ENCODE results near the gene BTBD16. TPM values are rescaled to one million over a fixed set of nuclear protein-coding genes. Genes with fewer than 3 reads are reported as not detected.

BTBD16 gene
- total and polyA plus RNA-seq, 2 donors from 2014 or later = 0.34 to 1.2 TPM

- TF ChIP-seq CTCF (IDR thresholded peaks at IDR 0.05; ENCODE audit: borderline replicate concordance, extremely low read depth, insufficient read depth) = no peak
- Histone ChIP-seq H3K4me1 (ENCODE audit: control insufficient read depth in 2 of 3, insufficient read depth in 2 of 3, low read depth in 1 of 3, low read length in 3 of 3) (no peaks in the 10 kb centered on the region), H3K4me3 (ENCODE audit: low read length in 3 of 3) (no peak overlapping the region), H3K36me3 (ENCODE audit: control insufficient read depth in 2 of 3, insufficient read depth in 3 of 3, low read length in 3 of 3) (peaks cover 0 to 18% (median 0%) of the 10 kb centered on the region in 3 donors), H3K27ac (ENCODE audit: low read depth in 2 of 2, low read length in 2 of 2) (no peak overlapping the region), H3K9me3 (ENCODE audit: control insufficient read depth in 2 of 3, insufficient read depth in 1 of 3, low read length in 3 of 3) (no peaks in the 10 kb centered on the region), H3K9ac (ENCODE audit: low read length in 3 of 3) (no peak overlapping the region), H3K27me3 (ENCODE audit: control insufficient read depth, insufficient read depth, low read length) (no peaks in the 10 kb centered on the region)
- intact Hi-C loops (cut with DNase I) = no loop called here
- FAIRE-seq (no peak), DNase-seq (no peak)
Measured at GRCh38 chr10:122240401-122240800, 30.7 kb upstream of the BTBD16 start.

- no peak for TF ChIP-seq CTCF (IDR thresholded peaks at IDR 0.05; ENCODE audit: borderline replicate concordance, extremely low read depth, insufficient read depth)
- DNase-seq (no peak), FAIRE-seq (no peak)
- H3K36me3 ChIP-seq (ENCODE audit: control insufficient read depth in 2 of 3, insufficient read depth in 3 of 3, low read length in 3 of 3) = peaks cover 0 to 16% (median 9%) of the 10 kb centered on the region in 3 donors
- no peaks in the 10 kb centered on the region for H3K9me3 ChIP-seq (ENCODE audit: control insufficient read depth in 2 of 3, insufficient read depth in 1 of 3, low read length in 3 of 3)
- H3K4me3 ChIP-seq (ENCODE audit: low read length in 3 of 3) = no peak overlapping the region
- H3K9ac ChIP-seq (ENCODE audit: low read length in 3 of 3) = no peak overlapping the region
- no peaks in the 10 kb centered on the region for H3K4me1 ChIP-seq (ENCODE audit: control insufficient read depth in 2 of 3, insufficient read depth in 2 of 3, low read depth in 1 of 3, low read length in 3 of 3)
- H3K27me3 ChIP-seq (ENCODE audit: control insufficient read depth, insufficient read depth, low read length) = no peaks in the 10 kb centered on the region
- H3K27ac ChIP-seq (ENCODE audit: low read depth in 2 of 2, low read length in 2 of 2) = no peak overlapping the region
- intact Hi-C loops (cut with DNase I) = no loop called here
Measured at GRCh38 chr10:122241836-122242235, 29.3 kb upstream of the BTBD16 start.

GRCh38 chr10:122243550-122243949 lies 27.5 kb upstream of the BTBD16 start:
- H3K27ac ChIP-seq (ENCODE audit: low read depth in 2 of 2, low read length in 2 of 2) = no peak overlapping the region
- FAIRE-seq (no peak), DNase-seq (no peak)
- peaks cover 0 to 15% (median 12%) of the 10 kb centered on the region in 3 donors for H3K36me3 ChIP-seq (ENCODE audit: control insufficient read depth in 2 of 3, insufficient read depth in 3 of 3, low read length in 3 of 3)
- no peak overlapping the region for H3K9ac ChIP-seq (ENCODE audit: low read length in 3 of 3)
- no peaks in the 10 kb centered on the region for H3K4me1 ChIP-seq (ENCODE audit: control insufficient read depth in 2 of 3, insufficient read depth in 2 of 3, low read depth in 1 of 3, low read length in 3 of 3)
- no peaks in the 10 kb centered on the region for H3K27me3 ChIP-seq (ENCODE audit: control insufficient read depth, insufficient read depth, low read length)
- intact Hi-C loops (cut with DNase I) = no loop called here
- no peak for TF ChIP-seq CTCF (IDR thresholded peaks at IDR 0.05; ENCODE audit: borderline replicate concordance, extremely low read depth, insufficient read depth)
- no peaks in the 10 kb centered on the region for H3K9me3 ChIP-seq (ENCODE audit: control insufficient read depth in 2 of 3, insufficient read depth in 1 of 3, low read length in 3 of 3)
- no peak overlapping the region for H3K4me3 ChIP-seq (ENCODE audit: low read length in 3 of 3)
